Measurements from ENCODE around the gene NKAIN2. TPM values are rescaled to one million over a fixed set of nuclear protein-coding genes. Genes with fewer than 3 reads are reported as not detected.
"Not testable (repeated sequence)": the region's sequence is repeated elsewhere in the genome, so short reads cannot be mapped to it uniquely, and the experiment has no call there.

The NKAIN2 gene
- polyA plus RNA-seq, 1 of the 3 experiments (the other 2 are of a cell fraction): not detected

DNA sequence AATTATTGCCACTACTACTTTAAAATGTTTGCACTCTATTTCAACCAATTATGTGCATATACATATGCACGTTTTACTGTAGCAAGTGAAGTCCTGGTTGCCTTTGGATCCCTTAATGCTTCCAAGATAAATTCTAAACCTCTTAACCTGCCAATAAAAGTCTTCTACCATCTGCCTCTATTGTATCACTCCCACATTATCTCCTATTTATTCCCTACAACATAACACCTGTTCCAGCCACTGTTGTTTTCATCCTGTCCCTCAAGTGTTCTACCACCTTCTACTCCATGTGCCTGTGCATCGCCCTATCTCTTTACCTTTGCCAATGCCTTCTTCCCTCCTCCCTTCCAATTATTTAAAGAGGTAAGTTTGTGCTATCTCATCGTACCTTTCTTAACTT lies 659.6 kb downstream of the NKAIN2 start:
- Histone ChIP-seq H3K9me2 (no peaks in the 10 kb centered on the region), H3F3A (replicated peaks; ENCODE audit: insufficient read depth) (no peaks in the 10 kb centered on the region), H3K9ac (no peak overlapping the region), H3K36me3 (replicated peaks in 1 of 2; ENCODE audit: control insufficient read depth in 1 of 2, insufficient read depth in 2 of 2, low read length in 1 of 2) (no peaks in the 10 kb centered on the region), H3K4me3 (ENCODE audit: low read depth in 2 of 2, low read length in 1 of 2) (no peak overlapping the region), H4K20me1 (ENCODE audit: insufficient read depth) (no peaks in the 10 kb centered on the region), H2AFZ (ENCODE audit: low read depth) (no peak overlapping the region), H3K27me3 (ENCODE audit: insufficient read depth) (no peaks in the 10 kb centered on the region), H3K4me2 (no peak overlapping the region), H3K4me1 (ENCODE audit: control insufficient read depth in 1 of 2, insufficient read depth in 2 of 2, low read depth in 1 of 2, low read length in 1 of 2) (no peaks in the 10 kb centered on the region), H3K27ac (ENCODE audit: low read depth in 2 of 2, low read length in 1 of 2) (no peak overlapping the region), H3K9me3 (no peaks in the 10 kb centered on the region), H3K79me2 (ENCODE audit: insufficient read depth) (no peaks in the 10 kb centered on the region)
- TF ChIP-seq JUND (IDR thresholded peaks at IDR 0.05) (no peak), SIN3A (IDR thresholded peaks at IDR 0.05; ENCODE audit: borderline replicate concordance, low read depth, low read length) (no peak), FOSL2 (IDR thresholded peaks at IDR 0.05; ENCODE audit: borderline replicate concordance, low read depth) (no peak), MXI1 (IDR thresholded peaks at IDR 0.05; ENCODE audit: low read depth, low read length) (no peak), POLR2AphosphoS5 (IDR thresholded peaks at IDR 0.05; ENCODE audit: low read depth, low read length) (no peak), ELF1 (IDR thresholded peaks at IDR 0.05) (no peak), FOXJ3 (CRISPR knock-in tag; IDR thresholded peaks at IDR 0.05) (no peak)
- TF ChIP-seq, protein P1, sequence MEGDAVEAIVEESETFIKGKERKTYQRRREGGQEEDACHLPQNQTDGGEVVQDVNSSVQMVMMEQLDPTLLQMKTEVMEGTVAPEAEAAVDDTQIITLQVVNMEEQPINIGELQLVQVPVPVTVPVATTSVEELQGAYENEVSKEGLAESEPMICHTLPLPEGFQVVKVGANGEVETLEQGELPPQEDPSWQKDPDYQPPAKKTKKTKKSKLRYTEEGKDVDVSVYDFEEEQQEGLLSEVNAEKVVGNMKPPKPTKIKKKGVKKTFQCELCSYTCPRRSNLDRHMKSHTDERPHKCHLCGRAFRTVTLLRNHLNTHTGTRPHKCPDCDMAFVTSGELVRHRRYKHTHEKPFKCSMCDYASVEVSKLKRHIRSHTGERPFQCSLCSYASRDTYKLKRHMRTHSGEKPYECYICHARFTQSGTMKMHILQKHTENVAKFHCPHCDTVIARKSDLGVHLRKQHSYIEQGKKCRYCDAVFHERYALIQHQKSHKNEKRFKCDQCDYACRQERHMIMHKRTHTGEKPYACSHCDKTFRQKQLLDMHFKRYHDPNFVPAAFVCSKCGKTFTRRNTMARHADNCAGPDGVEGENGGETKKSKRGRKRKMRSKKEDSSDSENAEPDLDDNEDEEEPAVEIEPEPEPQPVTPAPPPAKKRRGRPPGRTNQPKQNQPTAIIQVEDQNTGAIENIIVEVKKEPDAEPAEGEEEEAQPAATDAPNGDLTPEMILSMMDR (IDR thresholded peaks at IDR 0.05): no peak
- ChIA-PET POLR2A (no interaction called here), CTCF (no interaction called here)
- under 1% methylated on average over 3 of the region's 3 CpGs for WGBS (ENCODE audit: low lambda C conversion rate)
- DNase-seq: no peak

- POLR2A ChIA-PET; H3K9me2 ChIP-seq; H3K4me1 ChIP-seq (ENCODE audit: control insufficient read depth in 1 of 2, insufficient read depth in 2 of 2, low read depth in 1 of 2, low read length in 1 of 2); H3F3A ChIP-seq (replicated peaks; ENCODE audit: insufficient read depth); H3K36me3 ChIP-seq (replicated peaks in 1 of 2; ENCODE audit: control insufficient read depth in 1 of 2, insufficient read depth in 2 of 2, low read length in 1 of 2); DNase-seq; H3K4me2 ChIP-seq; H3K4me3 ChIP-seq (ENCODE audit: low read depth in 2 of 2, low read length in 1 of 2); H4K20me1 ChIP-seq (ENCODE audit: insufficient read depth); H3K79me2 ChIP-seq (ENCODE audit: insufficient read depth); H3K9me3 ChIP-seq; H3K27ac ChIP-seq (ENCODE audit: low read depth in 2 of 2, low read length in 1 of 2); H2AFZ ChIP-seq (ENCODE audit: low read depth); H3K9ac ChIP-seq; CTCF ChIA-PET; H3K27me3 ChIP-seq (ENCODE audit: insufficient read depth): not testable (repeated sequence)
- 0% methylated on average over 2 of the region's 2 CpGs for WGBS (ENCODE audit: low lambda C conversion rate)
Observed at GRCh38 chr6:124464600-124464999, 660.9 kb downstream of the NKAIN2 start.

DNA sequence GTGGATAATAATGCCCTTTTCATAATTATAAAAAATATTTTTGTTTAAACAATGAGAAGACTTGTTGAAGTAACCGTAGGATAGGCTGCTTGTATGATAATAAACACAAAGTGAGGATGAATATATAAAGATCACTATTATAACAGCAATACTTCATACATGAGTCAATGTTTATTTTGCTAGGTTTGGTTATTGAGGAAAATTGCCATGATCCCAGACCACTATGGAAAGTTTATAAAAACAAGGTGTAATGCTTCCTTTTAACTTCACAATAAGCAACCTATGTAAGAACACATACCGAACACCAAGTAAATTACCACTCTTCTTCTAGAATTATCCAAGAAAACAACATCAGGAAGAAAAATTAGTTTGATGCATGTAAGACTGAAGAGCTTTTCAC lies 663.3 kb downstream of the NKAIN2 start:
- no peaks in the 10 kb centered on the region for H3K4me1 ChIP-seq (ENCODE audit: control insufficient read depth in 1 of 2, insufficient read depth in 2 of 2, low read depth in 1 of 2, low read length in 1 of 2)
- no peak overlapping the region for H3K4me3 ChIP-seq (ENCODE audit: low read depth in 2 of 2, low read length in 1 of 2)
- H3K79me2 ChIP-seq (ENCODE audit: insufficient read depth): no peaks in the 10 kb centered on the region
- DNase-seq: no peak
- no peak overlapping the region for H3K9ac ChIP-seq
- no peak overlapping the region for H2AFZ ChIP-seq (ENCODE audit: low read depth)
- H3K36me3 ChIP-seq (replicated peaks in 1 of 2; ENCODE audit: control insufficient read depth in 1 of 2, insufficient read depth in 2 of 2, low read length in 1 of 2): no peaks in the 10 kb centered on the region
- no peaks in the 10 kb centered on the region for H3K9me3 ChIP-seq
- no peak overlapping the region for H3K27ac ChIP-seq (ENCODE audit: low read depth in 2 of 2, low read length in 1 of 2)
- WGBS (ENCODE audit: low lambda C conversion rate): 5% methylated on average over 2 of the region's 2 CpGs
- H3F3A ChIP-seq (replicated peaks; ENCODE audit: insufficient read depth): no peaks in the 10 kb centered on the region
- CTCF ChIA-PET: no interaction called here
- H3K4me2 ChIP-seq: no peak overlapping the region
- H3K9me2 ChIP-seq: no peaks in the 10 kb centered on the region
- H3K27me3 ChIP-seq (ENCODE audit: insufficient read depth): no peaks in the 10 kb centered on the region
- POLR2A ChIA-PET: no interaction called here
- no peaks in the 10 kb centered on the region for H4K20me1 ChIP-seq (ENCODE audit: insufficient read depth)
- TF ChIP-seq REST (IDR thresholded peaks at IDR 0.05; ENCODE audit: low read depth, low read length): no peak
- TF ChIP-seq EZH2phosphoT487 (IDR thresholded peaks at IDR 0.05; ENCODE audit: borderline replicate concordance, low read depth): no peak
- TF ChIP-seq YY1 (IDR thresholded peaks at IDR 0.05; ENCODE audit: low read depth): no peak
- TF ChIP-seq PBX3 (IDR thresholded peaks at IDR 0.05): no peak
- TF ChIP-seq RAD21 (IDR thresholded peaks at IDR 0.05; ENCODE audit: low read length): no peak
- no peak for TF ChIP-seq ELF1 (IDR thresholded peaks at IDR 0.05)
- no peak for TF ChIP-seq CHD2 (IDR thresholded peaks at IDR 0.05; ENCODE audit: low read length, partially characterized antibody)
- TF ChIP-seq, protein P2, sequence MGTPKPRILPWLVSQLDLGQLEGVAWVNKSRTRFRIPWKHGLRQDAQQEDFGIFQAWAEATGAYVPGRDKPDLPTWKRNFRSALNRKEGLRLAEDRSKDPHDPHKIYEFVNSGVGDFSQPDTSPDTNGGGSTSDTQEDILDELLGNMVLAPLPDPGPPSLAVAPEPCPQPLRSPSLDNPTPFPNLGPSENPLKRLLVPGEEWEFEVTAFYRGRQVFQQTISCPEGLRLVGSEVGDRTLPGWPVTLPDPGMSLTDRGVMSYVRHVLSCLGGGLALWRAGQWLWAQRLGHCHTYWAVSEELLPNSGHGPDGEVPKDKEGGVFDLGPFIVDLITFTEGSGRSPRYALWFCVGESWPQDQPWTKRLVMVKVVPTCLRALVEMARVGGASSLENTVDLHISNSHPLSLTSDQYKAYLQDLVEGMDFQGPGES (IDR thresholded peaks at IDR 0.05; ENCODE audit: low read depth, low read length): no peak
- no peak for TF ChIP-seq POLR2AphosphoS5 (IDR thresholded peaks at IDR 0.05; ENCODE audit: low read depth, low read length)
- no peak for TF ChIP-seq RCOR1 (IDR thresholded peaks at IDR 0.05; ENCODE audit: low read length)

Measured in SK-N-SH (cell line).